GM12891 (cell line): ENCODE results near the gene GCFC2.

ENCODE experiments used
- POLR2A ChIP-seq: IDR thresholded peaks from 2 replicates; pipeline ENCODE4 v1.6.1; 2011; ENCODE audit warnings: low read depth, low read length, control low read depth
- POLR2AphosphoS5 ChIP-seq: IDR thresholded peaks from 2 replicates; pipeline ENCODE4 v1.6.1; 2011; ENCODE audit warnings: low read depth, low read length, control low read depth
- SPI1 ChIP-seq: IDR thresholded peaks from 2 replicates; pipeline ENCODE4 v1.6.1; 2011; ENCODE audit warnings: low read depth, low read length, control low read depth

GRCh38 chr2:75612862-75613243, 97.9 kb downstream of the GCFC2 start:
- TF ChIP-seq POLR2A (no peak), SPI1 (no peak), POLR2AphosphoS5 (no peak)
